ENCODE measurements around the gene GTPBP1.

GRCh38 chr22:38704654-38705234 is 1.0 kb upstream of the GTPBP1 start:
- TF ChIP-seq CTCF (IDR thresholded peaks at IDR 0.05) = no peak
- no peak for TF ChIP-seq POLR2A (IDR thresholded peaks at IDR 0.05)
- no peak for TF ChIP-seq POLR2AphosphoS5 (IDR thresholded peaks at IDR 0.05)

All from suprapubic skin (tissue), 4 donors.